H1 (cell line): ENCODE results near the gene QPCTL.

ENCODE experiments used
- CTCF ChIP-seq, 3 experiments: IDR thresholded peaks; 1 replicate in 2 of 3; 2 replicates in 1 of 3; pipeline versions ENCODE4 v1.5.1 to v1.6.1; 2011; ENCODE audit warnings: low read length in 3 of 3, mild to moderate bottlenecking in 3 of 3, inconsistent platforms in 2 of 3, low read depth in 1 of 3, moderate library complexity in 1 of 3; ENCODE audit not compliant: insufficient read depth in 1 of 3; ENCODE audit errors: control extremely low read depth in 1 of 3
- EP300 ChIP-seq, 2 experiments: IDR thresholded peaks; 1 replicate in 1 of 2; 2 replicates in 1 of 2; pipeline ENCODE4 v1.6.1; 2011 to 2012; ENCODE audit warnings: low read depth in 2 of 2, low read length in 2 of 2, mild to moderate bottlenecking in 2 of 2, borderline replicate concordance in 1 of 2, inconsistent platforms in 1 of 2, moderate library complexity in 1 of 2
- EZH2 ChIP-seq: fragments of 200-600 bp; sonication (generic); IDR thresholded peaks from 2 replicates; pipeline ENCODE4 v1.7.1; 2012; ENCODE audit warnings: low read depth, mild to moderate bottlenecking, moderate library complexity, low read length, inconsistent platforms; ENCODE audit not compliant: severe bottlenecking
- NRF1 ChIP-seq: IDR thresholded peaks from 2 replicates; pipeline ENCODE4 v1.6.1; 2011; ENCODE audit warnings: mild to moderate bottlenecking, low read depth, low read length, improper control_type of control experiment

- no peak for TF ChIP-seq CTCF (IDR thresholded peaks at IDR 0.05; ENCODE audit: control extremely low read depth in 1 of 3, insufficient read depth in 1 of 3, low read depth in 1 of 3, low read length in 3 of 3)
- no peak for TF ChIP-seq NRF1
- TF ChIP-seq EP300 (IDR thresholded peaks at IDR 0.05; ENCODE audit: borderline replicate concordance in 1 of 2, low read depth in 2 of 2, low read length in 2 of 2) = no peak
- no peak for TF ChIP-seq EZH2
These were observed 60.2 kb downstream of the QPCTL start for GRCh38 chr19:45752639-45753038.
